MCF 10A (cell line): Measurements from ENCODE around the gene UBXN4. TPM values are rescaled to one million over a fixed set of nuclear protein-coding genes. Genes with fewer than 3 reads are reported as not detected.
A peak's percentile ranks its signal among the peaks of the same experiment; 100 is the strongest.
"Not testable (repeated sequence)": the region's sequence is repeated elsewhere in the genome, so short reads cannot be mapped to it uniquely, and the experiment has no call there.

Experiments used
- BruUV-seq: library from RNA; stranded (reverse); fragments of 400-500 nt; replicated peaks from 2 replicates; lab custom pipeline; 2021; lab: Mats Ljungman, UMichigan
- CTCF ChIA-PET: fragments of 300-600 bp; sonication (Branson Sonifier 250); formaldehyde crosslinking; extraction: SDS; loops from one replicate; lab custom pipeline; 2021; ENCODE audit warnings: antibody characterized with exemption, inconsistent platforms; lab: Yijun Ruan, JAX
- POLR2A ChIA-PET: fragments of 300-600, 350-650 bp; sonication (Branson Sonifier 250); formaldehyde crosslinking; extraction: SDS; loops from one replicate; lab custom pipeline; 2020; ENCODE audit warnings: antibody characterized with exemption, inconsistent platforms; lab: Yijun Ruan, JAX
- DNase-seq: peaks from one replicate; pipeline ENCODE4 v3.0.0-alpha.2; 2018; ENCODE audit not compliant: unreplicated experiment
- H3K27ac Mint-ChIP-seq: one replicate; pipeline ENCODE4 v1.8.0; 2022; ENCODE audit warnings: mild to moderate bottlenecking, low read depth, mixed read lengths; ENCODE audit not compliant: unreplicated experiment
- H3K27me3 Mint-ChIP-seq: one replicate; pipeline ENCODE4 v1.8.0; 2022; ENCODE audit warnings: mixed read lengths; ENCODE audit not compliant: insufficient read depth, unreplicated experiment
- H3K36me3 Mint-ChIP-seq: one replicate; pipeline ENCODE4 v1.8.0; 2022; ENCODE audit warnings: mild to moderate bottlenecking, moderate library complexity, mixed read lengths; ENCODE audit not compliant: insufficient read depth, unreplicated experiment
- H3K4me1 Mint-ChIP-seq: one replicate; pipeline ENCODE4 v1.8.0; 2022; ENCODE audit warnings: mixed read lengths; ENCODE audit not compliant: insufficient read depth, unreplicated experiment
- H3K4me3 Mint-ChIP-seq: one replicate; pipeline ENCODE4 v1.8.0; 2022; ENCODE audit warnings: mild to moderate bottlenecking, moderate library complexity, mixed read lengths; ENCODE audit not compliant: unreplicated experiment
- H3K9me3 Mint-ChIP-seq: one replicate; pipeline ENCODE4 v1.8.0; 2022; ENCODE audit warnings: mixed read lengths; ENCODE audit not compliant: unreplicated experiment
- intact Hi-C: fragments of 100-400 bp; cut with micrococcal nuclease; formaldehyde crosslinking; loops from 2 replicates; pipeline ENCODE4 v1.14.1; 2022
- total RNA-seq: library from RNA; stranded (reverse); gene quantifications from 2 replicates; pipeline ENCODE4 v1.2.3, GENCODE V29; 2022
- TF ChIP-seq, protein P1 (sequence below): fragments of 200-600 bp; IDR thresholded peaks from one replicate; pipeline ENCODE4 v1.8.0; 2022; ENCODE audit warnings: antibody characterized with exemption, mild to moderate bottlenecking; ENCODE audit not compliant: unreplicated experiment

UBXN4 gene
- total RNA-seq, 1 experiment from 2014 or later: 79.0 TPM

DNA sequence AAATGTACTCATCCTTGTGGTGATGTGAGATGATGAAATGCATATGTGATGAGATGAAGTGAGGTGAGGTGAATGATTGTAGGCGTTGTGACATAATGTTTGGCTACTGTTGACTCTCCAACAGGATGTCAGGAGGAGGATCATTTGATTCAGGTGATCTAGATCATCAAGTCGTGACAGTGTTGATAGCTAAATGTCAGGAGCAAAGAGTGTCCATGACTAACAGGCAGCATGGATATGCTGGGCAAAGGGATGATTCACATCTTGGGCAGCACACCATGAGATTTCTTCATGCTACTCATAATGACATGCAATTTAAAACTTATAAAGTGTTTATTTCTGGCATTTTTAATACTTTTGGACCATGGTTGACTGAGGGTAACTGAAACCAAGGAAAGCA lies 40.2 kb upstream of the UBXN4 start:
- TF ChIP-seq, protein P1, sequence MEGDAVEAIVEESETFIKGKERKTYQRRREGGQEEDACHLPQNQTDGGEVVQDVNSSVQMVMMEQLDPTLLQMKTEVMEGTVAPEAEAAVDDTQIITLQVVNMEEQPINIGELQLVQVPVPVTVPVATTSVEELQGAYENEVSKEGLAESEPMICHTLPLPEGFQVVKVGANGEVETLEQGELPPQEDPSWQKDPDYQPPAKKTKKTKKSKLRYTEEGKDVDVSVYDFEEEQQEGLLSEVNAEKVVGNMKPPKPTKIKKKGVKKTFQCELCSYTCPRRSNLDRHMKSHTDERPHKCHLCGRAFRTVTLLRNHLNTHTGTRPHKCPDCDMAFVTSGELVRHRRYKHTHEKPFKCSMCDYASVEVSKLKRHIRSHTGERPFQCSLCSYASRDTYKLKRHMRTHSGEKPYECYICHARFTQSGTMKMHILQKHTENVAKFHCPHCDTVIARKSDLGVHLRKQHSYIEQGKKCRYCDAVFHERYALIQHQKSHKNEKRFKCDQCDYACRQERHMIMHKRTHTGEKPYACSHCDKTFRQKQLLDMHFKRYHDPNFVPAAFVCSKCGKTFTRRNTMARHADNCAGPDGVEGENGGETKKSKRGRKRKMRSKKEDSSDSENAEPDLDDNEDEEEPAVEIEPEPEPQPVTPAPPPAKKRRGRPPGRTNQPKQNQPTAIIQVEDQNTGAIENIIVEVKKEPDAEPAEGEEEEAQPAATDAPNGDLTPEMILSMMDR: no peak

DNA sequence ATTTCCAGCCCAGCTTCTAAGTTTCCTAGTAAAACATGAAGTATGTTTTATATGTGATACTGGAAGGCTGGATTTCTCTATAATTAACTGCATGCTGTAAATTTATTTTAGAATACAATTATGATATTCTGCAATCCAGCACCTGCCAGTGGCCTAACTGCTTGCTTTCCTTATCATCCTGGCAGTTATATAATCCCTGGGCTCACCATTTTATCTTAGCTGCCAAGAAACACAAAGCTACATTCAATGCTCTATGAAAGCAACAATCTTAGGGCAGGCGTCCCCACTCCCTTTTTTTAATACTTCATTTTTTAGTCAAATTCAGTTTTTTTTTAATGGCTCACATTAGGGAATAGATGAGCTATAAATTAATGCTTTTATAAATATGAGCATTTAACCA lies 38.4 kb upstream of the UBXN4 start:
- H3K9me3 Mint-ChIP-seq: no peaks in the 10 kb centered on the region
- intact Hi-C loops: no loop called here
- H3K27ac Mint-ChIP-seq: no peak overlapping the region
- H3K27me3 Mint-ChIP-seq: no peaks in the 10 kb centered on the region
- peaks cover 11% of the 10 kb centered on the region for H3K36me3 Mint-ChIP-seq
- CTCF ChIA-PET: interaction anchor here (0.8 to 1.5 kb wide), 3 partner anchors 700 to 715 kb away, joined by 5 to 6 read pairs (median 5); no protein-coding TSS in a partner anchor
- H3K4me1 Mint-ChIP-seq: peaks cover 7% of the 10 kb centered on the region
- POLR2A ChIA-PET: no interaction called here
- DNase-seq: no peak
- no peak overlapping the region for H3K4me3 Mint-ChIP-seq
- BruUV-seq: no TSS peak
- TF ChIP-seq, protein P1: no peak

More for the DNA sequence above, 40.2 kb upstream of the UBXN4 start:
- no peaks in the 10 kb centered on the region for H3K9me3 Mint-ChIP-seq
- DNase-seq: peak; percentile 53
- H3K4me3 Mint-ChIP-seq: no peak overlapping the region
- H3K27me3 Mint-ChIP-seq: no peaks in the 10 kb centered on the region
- no peak overlapping the region for H3K27ac Mint-ChIP-seq
- H3K4me1 Mint-ChIP-seq: peaks cover 7% of the 10 kb centered on the region
- ChIA-PET POLR2A (interaction anchor here (0.5 to 0.8 kb wide), 3 partner anchors 11 to 401 kb away, joined by 3 to 4 read pairs (median 3); no protein-coding TSS in a partner anchor), CTCF (interaction anchor here (0.6 to 1.3 kb wide), 4 partner anchors 12 to 697 kb away, joined by 3 to 7 read pairs (median 3); no protein-coding TSS in a partner anchor)
- no TSS peak for BruUV-seq
- peaks cover 23% of the 10 kb centered on the region for H3K36me3 Mint-ChIP-seq
- intact Hi-C loops: no loop called here

DNA sequence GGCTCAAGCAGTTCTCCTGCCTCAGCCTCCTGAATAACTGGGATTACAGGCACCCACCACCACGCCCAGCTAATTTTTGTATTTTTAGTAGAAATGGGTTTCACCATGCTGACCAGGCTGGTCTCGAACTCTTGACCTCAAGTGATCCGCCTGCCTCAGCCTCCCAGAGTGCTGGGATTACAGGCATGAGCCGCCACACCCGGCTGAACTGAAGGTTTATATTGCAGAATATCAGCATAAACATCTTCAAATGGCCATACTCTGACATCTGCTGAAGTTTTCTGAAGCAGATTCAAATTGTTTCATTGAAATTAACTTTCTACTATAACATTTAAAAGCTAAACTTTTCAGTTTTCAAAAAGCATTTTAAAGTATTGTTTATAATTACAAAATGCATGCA lies 37.6 kb upstream of the UBXN4 start:
- ChIA-PET POLR2A (interaction anchor here (0.6 kb wide), 1 partner anchor 15 kb away, joined by 3 read pairs; no protein-coding TSS in a partner anchor), CTCF (interaction anchor here (0.6 to 1.5 kb wide), 7 partner anchors 13 to 715 kb away, joined by 3 to 6 read pairs (median 3); no protein-coding TSS in a partner anchor)
- intact Hi-C loops, H3K27me3 Mint-ChIP-seq, H3K4me1 Mint-ChIP-seq, BruUV-seq, H3K4me3 Mint-ChIP-seq, H3K9me3 Mint-ChIP-seq, DNase-seq, H3K27ac Mint-ChIP-seq: not testable (repeated sequence)
- H3K36me3 Mint-ChIP-seq: peaks cover 12% of the 10 kb centered on the region

DNA sequence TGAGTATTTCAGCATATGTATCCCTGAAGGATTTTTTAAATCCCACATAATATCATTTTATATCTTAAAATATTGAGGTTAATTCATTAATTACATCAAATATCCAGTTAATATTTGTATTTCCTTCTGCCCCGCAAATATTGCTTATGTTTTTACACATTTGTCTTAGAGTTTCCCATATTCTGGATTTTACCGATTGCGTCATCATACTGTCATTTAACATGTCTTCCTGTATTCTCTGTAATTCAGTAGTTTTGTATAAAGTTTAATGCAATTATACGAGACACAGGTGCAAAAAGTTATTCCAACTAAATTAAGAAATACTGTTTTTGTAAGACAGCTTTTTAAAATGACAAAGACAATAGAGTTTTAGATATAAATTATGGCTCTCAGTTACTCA lies 33.5 kb upstream of the UBXN4 start:
- Mint-ChIP-seq H3K4me1 (no peaks in the 10 kb centered on the region), H3K36me3 (peaks cover 26% of the 10 kb centered on the region), H3K27ac (no peak overlapping the region), H3K9me3 (no peaks in the 10 kb centered on the region), H3K27me3 (no peaks in the 10 kb centered on the region), H3K4me3 (no peak overlapping the region)
- intact Hi-C loops: no loop called here
- ChIA-PET POLR2A (no interaction called here), CTCF (interaction anchor here (1.3 to 6.5 kb wide), 6 partner anchors 20 to 719 kb away, joined by 3 to 106 read pairs (median 7); no protein-coding TSS in a partner anchor)
- no TSS peak for BruUV-seq
- no peak for DNase-seq
- TF ChIP-seq, protein P1: no peak
